ENCODE results near the gene LST1. TPM values are rescaled to one million over a fixed set of nuclear protein-coding genes. Genes with fewer than 3 reads are reported as not detected.

LST1 gene
- polyA plus RNA-seq, 1 experiment: not detected

DNA sequence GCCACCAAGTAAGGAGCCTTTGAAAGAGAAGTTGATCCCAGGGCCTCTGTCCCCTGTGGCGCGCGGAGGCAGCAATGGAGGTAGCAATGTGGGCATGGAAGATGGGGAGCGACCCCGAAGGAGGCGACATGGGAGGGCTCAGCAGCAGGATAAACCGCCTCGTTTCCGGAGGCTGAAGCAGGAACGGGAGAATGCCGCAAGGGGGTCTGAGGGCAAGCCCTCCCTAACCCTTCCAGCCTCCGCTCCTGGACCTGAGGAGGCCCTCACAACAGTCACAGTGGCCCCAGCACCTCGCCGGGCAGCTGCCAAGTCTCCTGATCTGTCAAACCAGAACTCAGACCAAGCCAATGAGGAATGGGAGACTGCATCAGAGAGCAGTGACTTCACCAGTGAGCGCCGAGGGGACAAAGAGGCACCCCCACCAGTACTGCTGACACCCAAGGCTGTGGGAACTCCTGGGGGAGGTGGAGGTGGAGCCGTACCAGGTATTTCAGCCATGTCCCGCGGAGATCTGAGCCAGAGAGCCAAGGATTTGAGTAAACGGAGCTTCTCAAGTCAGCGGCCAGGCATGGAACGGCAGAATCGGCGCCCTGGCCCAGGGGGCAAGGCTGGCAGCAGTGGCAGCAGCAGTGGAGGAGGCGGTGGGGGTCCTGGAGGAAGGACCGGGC, 46.3 kb downstream of the LST1 start:
- no peak overlapping the region for H3K4me3 ChIP-seq (ENCODE audit: low read depth, low read length)

DNA sequence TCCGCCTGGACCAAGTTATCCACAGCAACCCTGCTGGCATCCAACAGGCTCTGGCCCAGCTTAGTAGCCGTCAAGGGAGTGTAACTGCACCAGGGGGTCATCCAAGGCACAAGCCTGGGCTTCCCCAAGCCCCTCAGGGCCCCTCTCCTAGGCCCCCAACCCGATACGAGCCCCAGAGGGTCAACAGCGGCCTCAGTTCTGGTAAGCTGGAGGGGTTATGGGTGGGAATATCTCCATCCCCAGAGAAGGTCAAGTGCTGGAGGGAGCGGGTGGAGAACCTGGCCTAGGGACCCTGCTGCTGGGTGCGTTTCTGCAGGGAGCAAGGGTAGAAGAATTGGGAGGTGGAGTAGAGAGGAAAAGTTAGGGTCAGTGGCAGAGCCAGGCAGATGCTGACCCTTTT, 47.4 kb downstream of the LST1 start:
- POLR2A ChIA-PET: no interaction called here
- H3K27me3 ChIP-seq (ENCODE audit: control insufficient read depth, insufficient read depth, low read length): no peaks in the 10 kb centered on the region
- TF ChIP-seq CTCF (IDR thresholded peaks at IDR 0.05; ENCODE audit: low read depth, low read length): no peak
- CTCF ChIA-PET: no interaction called here
- H3K27ac ChIP-seq (ENCODE audit: low read depth, low read length): no peak overlapping the region
- no peaks in the 10 kb centered on the region for H3K9me3 ChIP-seq (ENCODE audit: control insufficient read depth, insufficient read depth, low read length)
- no peak overlapping the region for H3K4me3 ChIP-seq (ENCODE audit: low read depth, low read length)
- no peak for DNase-seq (ENCODE audit: low read depth, low spot score)

More for the DNA sequence above, 46.3 kb downstream of the LST1 start:
- H3K27ac ChIP-seq (ENCODE audit: low read depth, low read length): no peak overlapping the region
- no peak for DNase-seq (ENCODE audit: low read depth, low spot score)
- no peaks in the 10 kb centered on the region for H3K9me3 ChIP-seq (ENCODE audit: control insufficient read depth, insufficient read depth, low read length)
- no peaks in the 10 kb centered on the region for H3K27me3 ChIP-seq (ENCODE audit: control insufficient read depth, insufficient read depth, low read length)
- ChIA-PET CTCF (no interaction called here), POLR2A (no interaction called here)
- TF ChIP-seq CTCF (IDR thresholded peaks at IDR 0.05; ENCODE audit: low read depth, low read length): no peak

DNA sequence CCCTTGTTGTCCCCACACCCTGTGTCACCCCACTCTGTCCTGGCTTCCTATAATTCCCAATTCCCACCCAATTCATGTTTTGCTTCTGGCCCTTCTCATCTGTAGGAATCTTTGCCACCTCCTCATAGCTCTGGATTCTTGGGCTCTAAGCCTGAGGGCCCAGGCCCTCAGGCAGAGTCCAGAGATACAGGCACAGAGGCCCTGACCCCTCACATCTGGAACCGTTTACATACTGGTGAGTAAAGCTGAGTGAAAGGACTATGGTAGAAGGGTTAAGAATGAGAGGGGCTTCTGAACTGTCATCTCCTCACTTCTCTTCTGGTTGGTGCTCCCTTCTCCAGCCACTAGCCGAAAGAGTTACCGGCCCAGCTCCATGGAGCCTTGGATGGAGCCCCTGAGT, 48.1 kb downstream of the LST1 start:
- TF ChIP-seq CTCF (IDR thresholded peaks at IDR 0.05; ENCODE audit: low read depth, low read length): no peak
- CTCF ChIA-PET: interaction anchor here (1.4 kb wide), 1 partner anchor 11 kb away, joined by 4 read pairs; no protein-coding TSS in a partner anchor
- Histone ChIP-seq H3K9me3 (ENCODE audit: control insufficient read depth, insufficient read depth, low read length) (no peaks in the 10 kb centered on the region), H3K27me3 (ENCODE audit: control insufficient read depth, insufficient read depth, low read length) (no peaks in the 10 kb centered on the region), H3K4me3 (ENCODE audit: low read depth, low read length) (no peak overlapping the region), H3K27ac (ENCODE audit: low read depth, low read length) (no peak overlapping the region)
- no peak for DNase-seq (ENCODE audit: low read depth, low spot score)
- POLR2A ChIA-PET: interaction anchor here (0.7 to 1.1 kb wide), 2 partner anchors 10 to 31 kb away, joined by 3 to 4 read pairs; partner anchors contain the start of gene GPANK1

- ChIA-PET CTCF (interaction anchor here (1.4 kb wide), 1 partner anchor 12 kb away, joined by 4 read pairs; no protein-coding TSS in a partner anchor), POLR2A (interaction anchor here (1.1 kb wide), 1 partner anchor 30 kb away, joined by 3 read pairs; the partner anchor contains the start of gene GPANK1)
- no peaks in the 10 kb centered on the region for H3K9me3 ChIP-seq (ENCODE audit: control insufficient read depth, insufficient read depth, low read length)
- DNase-seq (ENCODE audit: low read depth, low spot score): no peak
- H3K27ac ChIP-seq (ENCODE audit: low read depth, low read length): no peak overlapping the region
- TF ChIP-seq CTCF (IDR thresholded peaks at IDR 0.05; ENCODE audit: low read depth, low read length): no peak
- no peaks in the 10 kb centered on the region for H3K27me3 ChIP-seq (ENCODE audit: control insufficient read depth, insufficient read depth, low read length)
- H3K4me3 ChIP-seq (ENCODE audit: low read depth, low read length): no peak overlapping the region
Measured at GRCh38 chr6:31634969-31635575, 49.0 kb downstream of the LST1 start.
